Measurements from ENCODE around the gene GPR171.

GRCh38 chr3:151248772-151249337 lies 45.8 kb upstream of the GPR171 start:
- TF ChIP-seq, protein P1, sequence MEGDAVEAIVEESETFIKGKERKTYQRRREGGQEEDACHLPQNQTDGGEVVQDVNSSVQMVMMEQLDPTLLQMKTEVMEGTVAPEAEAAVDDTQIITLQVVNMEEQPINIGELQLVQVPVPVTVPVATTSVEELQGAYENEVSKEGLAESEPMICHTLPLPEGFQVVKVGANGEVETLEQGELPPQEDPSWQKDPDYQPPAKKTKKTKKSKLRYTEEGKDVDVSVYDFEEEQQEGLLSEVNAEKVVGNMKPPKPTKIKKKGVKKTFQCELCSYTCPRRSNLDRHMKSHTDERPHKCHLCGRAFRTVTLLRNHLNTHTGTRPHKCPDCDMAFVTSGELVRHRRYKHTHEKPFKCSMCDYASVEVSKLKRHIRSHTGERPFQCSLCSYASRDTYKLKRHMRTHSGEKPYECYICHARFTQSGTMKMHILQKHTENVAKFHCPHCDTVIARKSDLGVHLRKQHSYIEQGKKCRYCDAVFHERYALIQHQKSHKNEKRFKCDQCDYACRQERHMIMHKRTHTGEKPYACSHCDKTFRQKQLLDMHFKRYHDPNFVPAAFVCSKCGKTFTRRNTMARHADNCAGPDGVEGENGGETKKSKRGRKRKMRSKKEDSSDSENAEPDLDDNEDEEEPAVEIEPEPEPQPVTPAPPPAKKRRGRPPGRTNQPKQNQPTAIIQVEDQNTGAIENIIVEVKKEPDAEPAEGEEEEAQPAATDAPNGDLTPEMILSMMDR (conservative IDR thresholded peaks at IDR 0.05 in 1 of 2, IDR thresholded peaks at IDR 0.05 in 1 of 2; ENCODE audit: low read depth in 1 of 2, low read length in 2 of 2), result no peak
- no peak for TF ChIP-seq EZH2 (IDR thresholded peaks at IDR 0.05; ENCODE audit: low read length, missing control alignments)

Measured in fibroblast of lung (primary cell).